ENCODE data around the gene IL12B. TPM values are rescaled to one million over a fixed set of nuclear protein-coding genes. Genes with fewer than 3 reads are reported as not detected.

IL12B gene
- total RNA-seq, 1 donor from 2014 or later, result not detected

DNA sequence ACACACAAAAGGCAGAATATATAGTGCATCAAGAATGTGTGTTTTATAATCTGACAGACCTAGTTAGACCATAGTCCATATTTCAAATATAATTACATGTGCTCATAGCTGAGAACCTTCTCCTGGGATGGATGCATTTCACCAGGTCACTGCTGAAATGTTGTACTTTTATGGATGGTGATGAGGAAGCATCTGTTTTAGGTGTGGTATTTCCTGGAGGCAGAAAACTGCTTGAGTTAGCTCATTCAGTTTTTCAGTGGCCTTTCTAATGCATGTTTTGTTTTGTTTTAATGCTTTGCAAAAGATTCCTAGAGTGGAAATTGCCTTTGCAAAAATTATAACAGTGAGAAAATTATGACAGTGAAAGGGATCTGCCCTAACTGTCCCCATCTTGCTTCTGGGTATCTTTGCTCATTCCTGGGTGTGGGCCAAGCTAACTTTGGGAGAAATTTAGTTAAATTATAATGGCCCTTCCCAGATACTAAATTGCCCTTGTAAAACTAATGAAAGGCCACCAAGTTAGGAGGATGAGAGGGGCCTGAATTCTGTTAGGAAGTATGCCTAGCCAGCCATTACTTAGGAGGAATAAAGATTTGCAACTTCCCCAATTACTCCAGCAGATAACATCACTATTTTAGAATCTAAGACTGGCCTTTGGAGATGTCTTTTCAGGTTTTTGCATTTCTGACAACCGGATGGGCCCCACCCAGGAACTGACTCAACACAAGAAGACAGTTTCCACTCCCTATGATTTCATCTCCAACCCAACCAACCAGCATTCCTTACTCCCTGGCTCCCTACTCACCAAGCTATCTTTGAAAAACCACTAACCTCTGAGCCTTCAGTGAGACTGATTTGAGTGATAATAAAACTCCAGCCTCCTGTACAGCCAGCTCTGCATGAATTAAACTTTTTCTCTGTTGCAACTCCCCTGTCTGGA is 7.0 kb upstream of the IL12B start:
- TF ChIP-seq, protein P1, sequence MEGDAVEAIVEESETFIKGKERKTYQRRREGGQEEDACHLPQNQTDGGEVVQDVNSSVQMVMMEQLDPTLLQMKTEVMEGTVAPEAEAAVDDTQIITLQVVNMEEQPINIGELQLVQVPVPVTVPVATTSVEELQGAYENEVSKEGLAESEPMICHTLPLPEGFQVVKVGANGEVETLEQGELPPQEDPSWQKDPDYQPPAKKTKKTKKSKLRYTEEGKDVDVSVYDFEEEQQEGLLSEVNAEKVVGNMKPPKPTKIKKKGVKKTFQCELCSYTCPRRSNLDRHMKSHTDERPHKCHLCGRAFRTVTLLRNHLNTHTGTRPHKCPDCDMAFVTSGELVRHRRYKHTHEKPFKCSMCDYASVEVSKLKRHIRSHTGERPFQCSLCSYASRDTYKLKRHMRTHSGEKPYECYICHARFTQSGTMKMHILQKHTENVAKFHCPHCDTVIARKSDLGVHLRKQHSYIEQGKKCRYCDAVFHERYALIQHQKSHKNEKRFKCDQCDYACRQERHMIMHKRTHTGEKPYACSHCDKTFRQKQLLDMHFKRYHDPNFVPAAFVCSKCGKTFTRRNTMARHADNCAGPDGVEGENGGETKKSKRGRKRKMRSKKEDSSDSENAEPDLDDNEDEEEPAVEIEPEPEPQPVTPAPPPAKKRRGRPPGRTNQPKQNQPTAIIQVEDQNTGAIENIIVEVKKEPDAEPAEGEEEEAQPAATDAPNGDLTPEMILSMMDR (IDR thresholded peaks at IDR 0.05; ENCODE audit: insufficient read depth, low read length, poor library complexity, severe bottlenecking), result no peak
- H3K27me3 ChIP-seq (ENCODE audit: control insufficient read depth, insufficient read depth, low read length), result no peaks in the 10 kb centered on the region
- peak; percentile 21 for DNase-seq (ENCODE audit: low read depth)
- no peaks in the 10 kb centered on the region for H3K36me3 ChIP-seq (ENCODE audit: control insufficient read depth, insufficient read depth, low read length)
- no peak overlapping the region for H3K4me3 ChIP-seq (ENCODE audit: low read depth, low read length)

DNA sequence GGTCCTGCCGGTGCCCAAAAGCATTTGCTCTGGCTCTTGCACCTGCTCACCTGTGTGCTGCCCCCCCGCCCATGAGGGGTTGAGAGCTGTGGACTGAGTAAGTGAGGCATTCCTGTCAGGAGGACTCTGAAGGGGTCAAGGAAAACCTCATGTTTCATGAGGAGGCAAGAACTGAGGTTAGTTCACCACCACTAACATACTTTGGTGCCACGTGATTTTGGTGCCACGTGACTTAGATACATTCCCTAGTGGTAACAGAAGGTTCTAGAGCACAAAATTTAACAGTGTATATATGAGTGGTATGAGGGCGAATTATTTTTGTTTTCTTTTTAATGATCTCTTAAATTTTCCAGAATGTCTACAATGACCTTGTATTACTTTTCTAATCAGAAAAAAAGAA is 6.3 kb upstream of the IL12B start:
- H3K36me3 ChIP-seq (ENCODE audit: control insufficient read depth, insufficient read depth, low read length), result no peaks in the 10 kb centered on the region
- TF ChIP-seq, protein P1 (IDR thresholded peaks at IDR 0.05; ENCODE audit: insufficient read depth, low read length, poor library complexity, severe bottlenecking), result no peak
- no peak overlapping the region for H3K4me3 ChIP-seq (ENCODE audit: low read depth, low read length)
- DNase-seq (ENCODE audit: low read depth), result no peak
- no peaks in the 10 kb centered on the region for H3K27me3 ChIP-seq (ENCODE audit: control insufficient read depth, insufficient read depth, low read length)

DNA sequence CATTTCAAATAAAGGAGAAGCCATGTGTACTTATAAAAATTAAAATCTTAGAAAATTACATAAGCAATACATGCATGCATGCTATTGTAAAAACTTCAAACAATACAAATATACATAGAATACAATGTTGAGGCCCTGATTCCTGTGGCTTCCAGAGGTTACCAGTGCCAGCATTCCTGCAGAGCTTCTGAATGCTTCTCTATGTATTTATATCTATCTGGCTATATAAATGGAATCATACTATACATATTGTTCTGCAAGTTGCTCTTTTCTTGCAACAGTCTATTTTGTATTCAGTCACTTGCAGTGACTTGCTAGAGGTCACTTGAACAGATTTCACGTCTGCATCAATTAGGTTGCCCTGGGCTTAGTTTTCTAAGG is 3.2 kb upstream of the IL12B start:
- TF ChIP-seq, protein P1 (IDR thresholded peaks at IDR 0.05; ENCODE audit: insufficient read depth, low read length, poor library complexity, severe bottlenecking), result no peak

DNA sequence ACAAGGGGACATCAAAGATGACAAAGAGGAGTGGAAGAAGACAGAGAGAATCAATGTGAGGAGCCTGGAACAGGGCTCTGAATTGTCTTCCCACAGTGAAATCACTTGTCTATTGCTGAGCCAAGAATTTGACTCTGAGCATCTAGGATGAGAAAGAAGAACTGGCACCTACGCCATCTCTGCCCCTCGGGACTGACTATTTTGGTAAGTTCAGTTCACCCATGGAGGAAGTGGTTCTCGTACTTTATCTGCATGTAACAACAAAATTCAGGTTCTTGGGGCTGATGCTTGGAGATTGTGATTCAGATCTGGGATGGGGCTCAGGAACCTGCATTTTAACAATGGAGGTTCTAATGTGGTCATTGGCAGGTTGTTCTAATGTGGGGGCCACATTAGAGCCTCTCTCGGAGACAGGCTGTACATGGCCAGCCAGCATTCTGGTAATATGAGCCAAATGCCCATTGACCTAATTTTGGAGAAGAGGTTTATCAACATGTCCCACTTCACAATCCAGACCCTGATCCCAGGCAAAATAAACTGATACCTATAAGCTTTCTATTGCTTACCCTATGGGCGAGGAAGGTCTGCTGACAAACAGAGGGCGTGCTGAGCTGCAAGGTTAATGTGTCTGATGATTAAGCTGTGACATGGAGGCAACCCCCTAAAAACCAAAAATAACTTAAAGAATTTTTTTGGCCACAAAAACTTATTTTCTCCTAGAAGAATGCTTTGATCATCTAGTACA is 2.7 kb upstream of the IL12B start:
- Histone ChIP-seq H3K36me3 (ENCODE audit: control insufficient read depth, insufficient read depth, low read length) (no peaks in the 10 kb centered on the region), H3K4me3 (ENCODE audit: low read depth, low read length) (no peak overlapping the region), H3K27me3 (ENCODE audit: control insufficient read depth, insufficient read depth, low read length) (no peaks in the 10 kb centered on the region)
- DNase-seq (ENCODE audit: low read depth), result no peak
- TF ChIP-seq, protein P1 (IDR thresholded peaks at IDR 0.05; ENCODE audit: insufficient read depth, low read length, poor library complexity, severe bottlenecking), result no peak

More for the DNA sequence above, 3.2 kb upstream of the IL12B start:
- Histone ChIP-seq H3K4me3 (ENCODE audit: low read depth, low read length) (no peak overlapping the region), H3K27me3 (ENCODE audit: control insufficient read depth, insufficient read depth, low read length) (no peaks in the 10 kb centered on the region), H3K36me3 (ENCODE audit: control insufficient read depth, insufficient read depth, low read length) (no peaks in the 10 kb centered on the region)
- no peak for DNase-seq (ENCODE audit: low read depth)

DNA sequence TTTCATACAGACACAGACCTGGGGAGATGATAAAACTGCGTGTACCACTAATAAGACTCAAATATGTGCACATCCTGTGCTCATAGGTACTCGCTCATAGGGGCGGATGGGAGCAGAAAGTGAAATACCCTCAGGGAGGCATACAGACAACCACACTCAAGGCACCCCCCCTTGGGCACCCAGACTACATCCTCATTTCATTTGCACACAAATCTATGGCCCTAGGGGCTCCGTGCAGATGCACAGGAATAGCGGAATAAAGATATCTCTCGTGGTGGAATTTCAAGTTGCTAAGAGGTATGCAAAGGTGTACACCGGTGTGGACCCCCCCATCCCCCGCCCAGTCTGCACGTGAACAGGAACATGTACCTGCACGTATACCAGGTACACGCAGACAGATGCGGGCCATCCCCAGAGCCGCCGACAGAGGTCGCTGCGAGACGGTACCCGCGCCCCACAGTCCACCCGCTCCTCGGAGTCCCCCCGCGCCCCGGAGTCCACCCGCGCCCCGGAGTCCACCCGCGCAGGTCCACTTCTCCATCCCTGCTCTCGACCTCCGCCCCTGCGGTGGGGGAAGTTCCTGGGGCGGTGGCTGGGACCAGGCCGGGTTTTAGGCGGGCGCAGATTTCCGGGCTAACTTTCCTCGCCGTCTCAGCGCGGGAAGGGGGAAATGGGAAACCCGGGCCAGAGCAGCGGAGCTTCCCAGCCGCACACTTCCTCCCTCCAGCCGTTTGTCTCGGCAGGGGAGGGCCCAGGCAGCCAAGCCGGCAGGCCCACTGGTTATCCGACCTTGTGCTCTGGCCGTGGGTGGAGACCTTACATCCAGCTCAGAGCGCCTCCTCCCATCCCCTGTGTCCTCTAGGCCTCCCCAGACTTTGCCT is 1.0 kb upstream of the IL12B start:
- Histone ChIP-seq H3K4me3 (ENCODE audit: low read depth, low read length) (peak overlapping the region; percentile 42), H3K27me3 (ENCODE audit: control insufficient read depth, insufficient read depth, low read length) (no peaks in the 10 kb centered on the region), H3K36me3 (ENCODE audit: control insufficient read depth, insufficient read depth, low read length) (no peaks in the 10 kb centered on the region)
- TF ChIP-seq, protein P1 (IDR thresholded peaks at IDR 0.05; ENCODE audit: insufficient read depth, low read length, poor library complexity, severe bottlenecking), result peak; percentile 92
- no peak for DNase-seq (ENCODE audit: low read depth)

All from kidney epithelial cell (primary cell).